AG04449 (cell line): ENCODE results near the gene SCMH1.

Source experiments
- CTCF ChIA-PET: fragments of 350-600 bp; formaldehyde crosslinking; extraction: SDS; loops from one replicate; lab custom pipeline; 2021; ENCODE audit warnings: antibody characterized with exemption; lab: Yijun Ruan, JAX
- POLR2A ChIA-PET: fragments of 400-600, 350-600 bp; formaldehyde crosslinking; extraction: SDS; loops from one replicate; lab custom pipeline; 2020; ENCODE audit warnings: antibody characterized with exemption, inconsistent platforms; lab: Yijun Ruan, JAX
- DNase-seq: peaks from one replicate; pipeline ENCODE4 v3.0.0-alpha.2; 2010; ENCODE audit warnings: low read depth, low spot score
- H3K4me3 ChIP-seq: 2 replicates; pipeline ENCODE4 v1.5.1; 2011; ENCODE audit warnings: low read depth, mild to moderate bottlenecking, control low read depth, low read length
- TF ChIP-seq, protein P1 (sequence below): IDR thresholded peaks from one replicate; pipeline ENCODE4 v1.5.1; 2011; ENCODE audit warnings: mild to moderate bottlenecking, moderate library complexity, low read length, control low read depth, inconsistent platforms; ENCODE audit not compliant: insufficient read depth; ENCODE audit errors: missing control alignments

SCMH1 gene

DNA sequence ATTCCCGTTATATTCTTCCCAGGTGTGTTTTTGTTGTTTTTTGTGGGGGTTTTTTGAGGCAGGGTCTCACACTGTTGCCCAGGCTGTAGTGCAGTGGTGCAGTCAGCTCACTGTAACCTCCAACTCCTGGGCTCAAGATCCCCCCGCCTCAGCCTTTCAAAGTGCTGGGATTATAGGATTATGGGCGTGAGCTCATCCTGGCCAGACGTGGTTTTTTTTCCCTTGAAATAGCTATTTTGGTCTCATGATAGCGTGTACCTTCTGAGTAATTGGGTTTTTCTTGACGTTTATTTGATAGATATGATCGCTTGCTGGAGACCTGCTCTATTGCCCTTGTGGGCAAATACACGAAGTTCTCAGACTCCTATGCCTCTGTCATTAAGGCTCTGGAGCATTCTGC is 245.0 kb downstream of the SCMH1 start:
- no peak overlapping the region for H3K4me3 ChIP-seq
- no peak for DNase-seq
- POLR2A ChIA-PET: no interaction called here
- CTCF ChIA-PET: interaction anchor here (0.8 to 2.3 kb wide), 5 partner anchors 12 to 147 kb away, joined by 3 to 7 read pairs (median 7); partner anchors contain the start of genes CTPS1 and SLFNL1
- TF ChIP-seq, protein P1, sequence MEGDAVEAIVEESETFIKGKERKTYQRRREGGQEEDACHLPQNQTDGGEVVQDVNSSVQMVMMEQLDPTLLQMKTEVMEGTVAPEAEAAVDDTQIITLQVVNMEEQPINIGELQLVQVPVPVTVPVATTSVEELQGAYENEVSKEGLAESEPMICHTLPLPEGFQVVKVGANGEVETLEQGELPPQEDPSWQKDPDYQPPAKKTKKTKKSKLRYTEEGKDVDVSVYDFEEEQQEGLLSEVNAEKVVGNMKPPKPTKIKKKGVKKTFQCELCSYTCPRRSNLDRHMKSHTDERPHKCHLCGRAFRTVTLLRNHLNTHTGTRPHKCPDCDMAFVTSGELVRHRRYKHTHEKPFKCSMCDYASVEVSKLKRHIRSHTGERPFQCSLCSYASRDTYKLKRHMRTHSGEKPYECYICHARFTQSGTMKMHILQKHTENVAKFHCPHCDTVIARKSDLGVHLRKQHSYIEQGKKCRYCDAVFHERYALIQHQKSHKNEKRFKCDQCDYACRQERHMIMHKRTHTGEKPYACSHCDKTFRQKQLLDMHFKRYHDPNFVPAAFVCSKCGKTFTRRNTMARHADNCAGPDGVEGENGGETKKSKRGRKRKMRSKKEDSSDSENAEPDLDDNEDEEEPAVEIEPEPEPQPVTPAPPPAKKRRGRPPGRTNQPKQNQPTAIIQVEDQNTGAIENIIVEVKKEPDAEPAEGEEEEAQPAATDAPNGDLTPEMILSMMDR: no peak

- POLR2A ChIA-PET: no interaction called here
- DNase-seq: no peak
- TF ChIP-seq, protein P1: no peak
- H3K4me3 ChIP-seq: no peak overlapping the region
- CTCF ChIA-PET: interaction anchor here (4.5 kb wide), 1 partner anchor 13 kb away, joined by 26 read pairs; no protein-coding TSS in a partner anchor
Measured at GRCh38 chr1:40989066-40989465, 253.0 kb downstream of the SCMH1 start.

- ChIA-PET POLR2A (no interaction called here), CTCF (interaction anchor here (1.2 to 2.4 kb wide), 3 partner anchors 8 to 140 kb away, joined by 3 to 6 read pairs (median 3); no protein-coding TSS in a partner anchor)
- TF ChIP-seq, protein P1: no peak
- no peak for DNase-seq
- no peak overlapping the region for H3K4me3 ChIP-seq
Measured at GRCh38 chr1:40988280-40988679, 253.8 kb downstream of the SCMH1 start.

GRCh38 chr1:40987439-40988276 is 254.4 kb downstream of the SCMH1 start:
- H3K4me3 ChIP-seq: no peak overlapping the region
- TF ChIP-seq, protein P1: no peak
- POLR2A ChIA-PET: no interaction called here
- DNase-seq: no peak
- CTCF ChIA-PET: interaction anchor here (1.2 to 2.8 kb wide), 4 partner anchors 8 to 139 kb away, joined by 3 to 15 read pairs (median 4); no protein-coding TSS in a partner anchor

- DNase-seq: no peak
- no peak overlapping the region for H3K4me3 ChIP-seq
- CTCF ChIA-PET: interaction anchor here (1.2 to 2.8 kb wide), 5 partner anchors 9 to 39 kb away, joined by 3 to 15 read pairs (median 4); no protein-coding TSS in a partner anchor
- POLR2A ChIA-PET: no interaction called here
- TF ChIP-seq, protein P1: no peak
Measured at GRCh38 chr1:40986956-40987355, 255.2 kb downstream of the SCMH1 start.

DNA sequence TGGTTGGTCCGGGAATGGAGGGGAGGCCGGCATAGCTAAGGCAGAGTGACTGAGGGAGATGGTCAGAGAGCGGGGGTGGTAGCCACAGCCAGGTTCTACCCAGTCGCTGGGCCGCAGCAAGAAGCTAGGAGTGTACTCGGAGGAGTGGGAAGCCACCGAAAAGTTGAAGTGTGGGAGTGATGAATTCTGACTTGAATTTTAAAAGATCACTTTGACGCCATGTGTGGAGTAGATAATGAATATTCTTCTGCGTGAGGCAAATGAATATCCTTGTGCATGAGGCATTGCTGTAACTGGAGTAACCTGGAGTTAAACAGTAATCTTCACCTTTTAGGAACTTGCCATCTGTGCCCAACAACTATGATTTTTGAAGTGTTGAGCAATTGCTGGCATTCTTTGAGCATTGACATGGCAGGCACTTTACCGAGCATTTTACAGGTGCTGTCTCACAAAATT is 255.8 kb downstream of the SCMH1 start:
- DNase-seq: no peak
- TF ChIP-seq, protein P1: no peak
- H3K4me3 ChIP-seq: no peak overlapping the region
- CTCF ChIA-PET: interaction anchor here (1.2 to 2.8 kb wide), 5 partner anchors 8 to 38 kb away, joined by 3 to 15 read pairs (median 4); no protein-coding TSS in a partner anchor
- POLR2A ChIA-PET: no interaction called here
